Tibial artery (tissue), 4 donors: ENCODE measurements around the gene MASP1.

Experiments
- DNase-seq, 2 donors: peaks; one replicate each; pipeline ENCODE4 v3.0.0-alpha.2; 2019
- H3K27ac ChIP-seq, 2 donors: fragments of 200-600 bp; sonication (generic) in 1 of 2; 1 replicate in 1 of 2; 2 replicates in 1 of 2; pipeline ENCODE4 v1.5.1; 2018 to 2019; ENCODE audit warnings: mild to moderate bottlenecking in 1 of 2
- H3K27me3 ChIP-seq, 2 donors: fragments of 200-600 bp; sonication (generic) in 1 of 2; one replicate each; pipeline versions ENCODE4 v1.5.1 to v1.6.0; 2016 to 2019
- H3K36me3 ChIP-seq, 3 donors: fragments of 200-600 bp; sonication (generic) in 2 of 3; one replicate each; pipeline ENCODE4 v1.5.1; 2016 to 2019; ENCODE audit warnings: mild to moderate bottlenecking in 2 of 3
- H3K4me1 ChIP-seq, 4 donors: fragments of 200-600 bp; sonication (generic) in 2 of 4; 1 replicate in 3 of 4; 2 replicates in 1 of 4; pipeline ENCODE4 v1.5.1; 2016 to 2019
- H3K4me3 ChIP-seq, 2 donors: fragments of 200-600 bp; sonication (generic) in 1 of 2; 1 replicate in 1 of 2; 2 replicates in 1 of 2; pipeline ENCODE4 v1.5.1; 2018 to 2019; ENCODE audit warnings: mild to moderate bottlenecking in 2 of 2
- H3K9me3 ChIP-seq, 3 donors: fragments of 200-600 bp; sonication (generic) in 1 of 3; one replicate each; pipeline ENCODE4 v1.5.1; 2016 to 2019
- CTCF ChIP-seq, 2 experiments: fragments of 200-600 bp in 1 of 2; fragments of 450-650 bp in 1 of 2; IDR thresholded peaks; one replicate each; pipeline ENCODE4 v1.5.1; 2017 to 2019; ENCODE audit warnings: antibody characterized with exemption in 2 of 2, mild to moderate bottlenecking in 1 of 2, moderate library complexity in 1 of 2
- intact Hi-C: fragments of 100-400 bp; cut with DNase I; formaldehyde crosslinking; loops from one replicate; pipeline ENCODE4 v1.15.0; 2023; ENCODE audit warnings: low total_unique reads

The MASP1 gene

GRCh38 chr3:187196573-187197334, 94.8 kb downstream of the MASP1 start:
- DNase-seq: no peak
- no peaks in the 10 kb centered on the region for H3K36me3 ChIP-seq
- peaks cover 0 to 29% (median 8%) of the 10 kb centered on the region in 4 donors for H3K4me1 ChIP-seq
- no peaks in the 10 kb centered on the region for H3K27me3 ChIP-seq
- no peak overlapping the region for H3K27ac ChIP-seq
- intact Hi-C loops: no loop called here
- TF ChIP-seq CTCF (IDR thresholded peaks at IDR 0.05): no peak
- H3K9me3 ChIP-seq: no peaks in the 10 kb centered on the region
- no peak overlapping the region for H3K4me3 ChIP-seq

- Histone ChIP-seq H3K9me3 (no peaks in the 10 kb centered on the region), H3K4me1 (peaks cover 0 to 49% (median 21%) of the 10 kb centered on the region in 4 donors), H3K36me3 (no peaks in the 10 kb centered on the region), H3K27me3 (no peaks in the 10 kb centered on the region), H3K27ac (peak overlapping the region; percentile 63 to 72), H3K4me3 (no peak overlapping the region)
- no peak for TF ChIP-seq CTCF (IDR thresholded peaks at IDR 0.05)
- intact Hi-C loops: no loop called here
- DNase-seq: no peak
Measured at GRCh38 chr3:187193181-187193580, 98.4 kb downstream of the MASP1 start.

- H3K4me1 ChIP-seq: peaks cover 0 to 68% (median 35%) of the 10 kb centered on the region in 4 donors
- no peak for DNase-seq
- no peak overlapping the region for H3K27ac ChIP-seq
- no peaks in the 10 kb centered on the region for H3K27me3 ChIP-seq
- TF ChIP-seq CTCF (IDR thresholded peaks at IDR 0.05): no peak
- H3K36me3 ChIP-seq: no peaks in the 10 kb centered on the region
- no peak overlapping the region for H3K4me3 ChIP-seq
- intact Hi-C loops: no loop called here
- no peaks in the 10 kb centered on the region for H3K9me3 ChIP-seq
Measured at GRCh38 chr3:187191271-187191670, 100.3 kb downstream of the MASP1 start.

GRCh38 chr3:187188931-187189330, 102.6 kb downstream of the MASP1 start:
- intact Hi-C loops: loop anchor here (5.0 kb wide), 1 partner anchor 257 kb away; the partner anchor contains the start of gene ST6GAL1
- Histone ChIP-seq H3K4me3 (no peak overlapping the region), H3K27me3 (no peaks in the 10 kb centered on the region), H3K4me1 (peaks cover 0 to 64% (median 37%) of the 10 kb centered on the region in 4 donors), H3K36me3 (no peaks in the 10 kb centered on the region), H3K27ac (peak overlapping the region; percentile 73 to 91), H3K9me3 (no peaks in the 10 kb centered on the region)
- TF ChIP-seq CTCF (IDR thresholded peaks at IDR 0.05): no peak
- no peak for DNase-seq

GRCh38 chr3:187186801-187187421, 104.6 kb downstream of the MASP1 start:
- DNase-seq: peak; percentile 71 to 90
- Histone ChIP-seq H3K36me3 (no peaks in the 10 kb centered on the region), H3K4me1 (peaks cover 0 to 59% (median 41%) of the 10 kb centered on the region in 4 donors), H3K9me3 (no peaks in the 10 kb centered on the region), H3K27ac (peak overlapping the region; percentile 73 to 91), H3K4me3 (no peak overlapping the region), H3K27me3 (no peaks in the 10 kb centered on the region)
- intact Hi-C loops: loop anchor here (5.0 kb wide), 1 partner anchor 255 kb away; the partner anchor contains the start of gene ST6GAL1
- no peak for TF ChIP-seq CTCF (IDR thresholded peaks at IDR 0.05)
